Stimulated activated CD8-positive, alpha-beta memory T cell treated with anti-CD3 and anti-CD28 coated beads, Interleukin-2, amount 100 ng/mL, for 48 hours (primary cell): ENCODE results near the gene RIPK1.
"Not testable (repeated sequence)": the region's sequence is repeated elsewhere in the genome, so short reads cannot be mapped to it uniquely, and the experiment has no call there.

Source experiments
- DNase-seq, 2 donors: peaks; one replicate each; pipeline ENCODE4 v3.0.0-alpha.2; 2020; ENCODE audit warnings: low read depth in 2 of 2

The RIPK1 gene

GRCh38 chr6:3045777-3046176, 22.5 kb upstream of the RIPK1 start:
- no peak for DNase-seq

GRCh38 chr6:3046295-3046694, 22.0 kb upstream of the RIPK1 start:
- DNase-seq: no peak

- DNase-seq: not testable (repeated sequence)
Measured at GRCh38 chr6:3048009-3048408, 20.3 kb upstream of the RIPK1 start.

DNA sequence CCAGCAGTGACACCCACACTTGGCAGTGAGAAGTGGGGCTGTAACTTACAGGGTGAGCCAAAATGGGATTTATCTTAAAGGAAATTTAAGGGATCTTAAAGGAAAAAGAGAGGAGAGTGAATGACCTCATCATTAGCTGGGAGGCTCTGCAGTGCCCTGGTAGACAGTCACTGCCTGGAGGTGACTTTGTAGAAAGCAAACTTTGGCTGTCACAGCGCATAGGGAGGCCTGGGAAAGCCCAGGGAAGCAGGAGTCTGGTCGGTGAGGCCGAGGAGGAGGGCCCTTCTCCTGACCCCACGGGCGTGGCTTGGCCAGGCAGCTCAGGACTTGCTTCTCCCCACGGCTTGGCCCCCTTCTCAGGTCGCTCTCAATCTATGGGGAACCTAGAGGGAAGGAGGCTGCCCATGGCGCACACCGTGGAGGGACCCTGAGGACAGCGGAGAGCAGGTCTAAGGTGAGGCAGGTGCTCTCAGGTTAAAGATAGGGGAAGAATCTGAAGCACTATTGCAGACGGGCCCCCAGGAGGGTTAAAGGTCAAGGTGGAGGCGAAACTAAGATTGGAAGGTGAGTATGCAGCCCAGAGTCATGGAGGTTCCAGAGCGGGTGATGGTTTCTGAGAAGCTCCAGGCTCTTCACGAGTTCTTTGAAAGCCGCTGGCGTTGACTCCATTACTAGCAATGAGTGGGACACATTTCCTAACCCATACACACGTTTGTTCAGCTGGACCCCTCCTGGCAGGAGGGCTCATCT, 15.6 kb upstream of the RIPK1 start:
- no peak for DNase-seq

DNA sequence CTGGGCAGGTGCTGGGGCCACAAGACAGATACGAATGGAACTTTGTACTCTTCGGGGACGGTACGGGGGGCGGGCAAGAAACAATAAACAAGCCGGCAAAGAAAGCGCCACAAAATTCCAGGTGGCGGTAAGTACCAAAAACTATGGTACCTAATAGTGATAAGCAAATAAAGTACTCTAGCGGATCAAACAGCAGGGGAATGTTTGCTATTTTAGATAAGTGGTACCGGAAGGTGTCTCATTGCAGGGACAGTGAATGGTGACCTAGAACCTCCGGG, 15.1 kb upstream of the RIPK1 start:
- DNase-seq: no peak

DNA sequence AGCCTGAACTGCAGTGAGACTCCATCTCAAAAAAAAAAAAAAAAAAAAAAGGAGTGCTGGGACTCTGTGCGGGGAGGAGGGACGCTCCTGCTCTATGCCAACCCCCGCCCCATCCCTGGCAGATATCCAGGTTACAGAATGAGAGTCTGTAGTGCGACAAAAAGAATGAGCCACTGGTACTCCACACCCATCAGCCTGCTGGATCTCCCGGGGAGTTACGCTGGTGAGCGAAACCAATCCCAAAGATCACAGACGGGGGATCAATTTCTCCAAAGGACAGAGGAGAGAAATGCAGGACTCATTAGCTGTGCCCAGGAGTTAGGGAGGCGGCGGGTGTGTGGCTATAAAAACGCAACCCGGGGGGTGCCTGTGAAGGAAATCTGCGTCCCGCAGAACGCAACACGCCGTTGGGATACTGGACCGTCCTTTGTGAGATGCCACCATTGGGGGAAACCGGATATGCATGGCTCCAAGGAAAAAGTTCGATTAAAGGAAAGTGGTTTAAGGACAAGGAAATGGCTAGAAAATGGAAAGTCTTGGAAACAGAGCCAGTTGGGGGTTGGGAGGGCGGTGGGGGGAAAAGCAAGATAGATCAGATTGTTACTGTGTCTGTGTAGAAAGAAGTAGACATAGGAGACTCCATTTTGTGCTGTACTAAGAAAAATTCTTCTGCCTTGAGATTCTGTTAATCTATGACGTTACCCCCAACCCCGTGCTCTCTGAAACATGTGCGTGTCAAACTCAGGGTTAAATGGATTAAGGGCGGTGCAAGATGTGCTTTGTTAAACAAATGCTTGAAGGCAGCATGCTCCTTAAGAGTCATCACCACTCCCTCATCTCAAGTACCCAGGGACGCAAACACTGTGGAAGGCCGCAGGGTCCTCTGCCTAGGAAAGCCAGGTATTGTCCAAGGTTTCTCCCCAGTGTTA, 13.8 kb upstream of the RIPK1 start:
- not testable (repeated sequence) for DNase-seq

GRCh38 chr6:3055158-3055499, 13.2 kb upstream of the RIPK1 start:
- not testable (repeated sequence) for DNase-seq

- no peak for DNase-seq
Measured at GRCh38 chr6:3057063-3057770, 11.1 kb upstream of the RIPK1 start.

GRCh38 chr6:3058957-3059356, 9.3 kb upstream of the RIPK1 start:
- DNase-seq: no peak

DNA sequence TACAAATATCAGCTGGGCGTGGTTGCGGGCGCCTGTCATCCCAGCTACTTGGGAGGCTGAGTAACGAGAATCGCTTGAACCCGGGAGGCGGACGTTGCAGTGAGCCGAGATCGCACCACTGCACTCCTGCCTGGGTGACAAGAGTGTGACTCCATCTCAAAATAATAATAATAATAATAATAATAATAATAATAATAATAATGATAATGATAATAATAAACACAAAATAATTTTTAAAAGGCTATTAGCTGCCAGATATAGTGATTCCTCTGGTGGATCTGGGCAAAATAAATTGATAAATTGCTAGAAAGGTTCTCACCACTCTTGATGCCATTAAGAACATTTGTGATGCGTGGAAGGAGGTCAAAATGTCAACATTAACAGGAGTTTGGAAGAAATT, 8.2 kb upstream of the RIPK1 start:
- not testable (repeated sequence) for DNase-seq

DNA sequence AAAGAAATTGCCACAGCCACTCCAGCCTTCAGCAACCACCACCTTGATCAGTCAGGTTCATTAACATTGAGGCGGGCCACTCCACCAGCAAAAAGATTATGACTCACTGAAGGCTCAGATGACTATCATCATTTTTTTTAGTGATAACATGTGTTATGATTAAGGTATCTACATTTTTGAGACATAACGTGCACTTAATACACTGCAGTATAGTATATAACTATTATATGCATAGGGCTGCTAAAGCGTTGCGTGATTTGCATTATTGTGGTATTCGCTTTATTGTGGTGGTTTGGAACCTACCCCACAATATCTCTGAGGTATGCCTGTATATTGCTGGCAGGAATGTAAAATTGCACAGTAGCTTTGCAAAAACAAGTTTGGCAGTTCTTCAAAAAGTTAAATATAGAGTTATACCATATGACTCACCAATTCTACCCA, 6.8 kb upstream of the RIPK1 start:
- DNase-seq: no peak

DNA sequence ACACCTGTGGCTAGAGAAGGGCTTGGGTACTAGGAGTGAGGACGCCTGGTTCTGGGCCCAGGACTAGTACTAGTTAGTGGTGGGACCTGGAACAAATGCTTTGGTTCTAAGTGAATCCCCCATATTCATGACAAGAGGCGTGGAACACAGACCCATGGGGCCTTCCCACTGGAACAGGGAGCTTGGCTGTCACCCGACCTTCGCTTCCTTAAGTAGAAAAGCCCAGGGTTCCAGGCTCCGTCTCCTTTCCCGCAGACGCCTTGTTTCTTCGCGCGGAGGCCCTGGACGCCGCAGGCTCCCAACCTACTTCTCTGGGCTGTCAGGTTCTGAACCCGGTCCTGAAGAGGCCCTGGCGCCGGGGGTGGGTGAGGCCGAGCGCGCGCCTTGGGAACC, 5.0 kb upstream of the RIPK1 start:
- DNase-seq: not testable (repeated sequence)

DNA sequence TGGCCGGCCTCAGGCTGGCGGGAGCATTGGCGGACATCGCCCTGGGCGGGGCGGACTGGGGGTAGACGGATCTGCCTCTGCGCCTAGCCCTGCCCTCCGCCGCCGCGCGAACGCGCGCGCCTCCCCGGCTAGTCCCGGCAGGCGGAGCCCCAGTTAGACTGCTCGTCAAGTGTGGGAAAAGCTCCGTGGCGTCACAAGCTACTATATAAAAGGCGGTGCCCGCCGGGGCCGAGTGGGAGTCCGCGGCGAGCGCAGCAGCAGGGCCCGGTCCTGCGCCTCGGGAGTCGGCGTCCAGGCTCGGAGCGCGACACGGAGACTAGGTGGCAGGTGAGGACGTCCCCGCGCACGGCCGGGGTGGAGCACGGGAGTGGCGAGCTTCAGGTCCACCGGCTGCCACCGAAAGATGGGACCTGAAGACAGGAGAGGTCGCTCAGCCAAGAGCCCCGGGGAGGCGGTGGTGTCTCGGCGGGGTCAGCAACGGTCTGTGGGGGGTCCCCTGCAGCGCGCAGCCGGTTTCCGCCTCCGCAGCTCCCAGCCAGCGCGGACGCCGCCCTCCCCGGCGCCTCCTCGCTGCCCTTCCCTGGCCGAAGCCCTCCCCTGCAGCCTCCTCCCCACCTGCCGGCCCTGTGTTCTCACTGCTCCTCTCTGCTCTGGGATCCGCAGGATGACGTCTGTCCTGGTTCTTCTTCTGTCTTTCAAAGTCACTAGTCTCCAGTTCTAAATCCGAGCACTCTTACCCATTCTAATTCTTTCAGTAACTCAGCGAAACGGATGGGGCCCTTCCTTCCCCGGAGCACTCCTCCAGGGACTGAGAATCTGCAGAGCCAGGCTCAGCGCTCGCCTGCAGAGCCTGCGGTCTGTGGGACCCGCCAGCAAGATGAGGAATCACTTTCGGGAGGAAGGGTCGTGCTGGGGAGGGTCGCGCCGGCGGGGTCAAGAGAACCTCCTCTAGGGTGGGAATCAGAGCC, 4.3 kb upstream of the RIPK1 start:
- DNase-seq: peak; percentile 83 to 89

DNA sequence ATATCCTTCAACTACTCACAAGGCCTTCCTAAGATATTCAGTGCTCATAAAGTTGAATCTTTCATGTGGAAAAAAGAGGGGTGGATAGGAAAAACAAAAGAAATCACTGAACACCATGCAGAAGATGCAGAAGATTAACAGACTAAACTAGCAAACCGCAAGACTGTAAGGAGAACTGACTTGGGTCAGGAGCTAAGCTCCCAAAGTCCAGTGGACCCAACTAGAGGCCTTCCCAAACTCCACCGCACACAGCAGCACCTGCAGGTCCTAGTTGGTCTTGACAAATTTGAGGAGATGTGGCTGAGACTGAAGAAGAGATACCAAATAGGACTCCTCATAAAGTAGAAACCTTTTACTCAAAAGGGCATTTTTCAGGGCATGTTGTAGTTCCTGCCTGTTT, 3.3 kb downstream of the RIPK1 start:
- no peak for DNase-seq

DNA sequence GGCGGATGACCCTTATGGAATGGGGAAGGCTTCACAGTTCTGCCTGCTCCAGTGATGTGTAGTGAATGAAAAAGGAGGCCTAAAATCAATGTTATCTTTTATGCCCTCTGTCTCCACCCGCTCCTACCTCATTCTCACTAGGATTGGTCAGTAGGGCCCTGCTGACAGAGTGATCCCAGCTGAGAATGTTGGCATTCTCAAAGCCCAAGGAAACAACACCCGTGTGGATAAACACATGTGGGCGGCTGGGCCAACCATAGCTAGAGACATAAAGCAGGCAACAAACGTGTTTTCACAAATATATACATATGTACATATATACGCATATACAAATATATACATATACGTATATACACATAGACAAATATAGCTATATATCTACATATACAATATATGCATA, 4.5 kb downstream of the RIPK1 start:
- no peak for DNase-seq

- no peak for DNase-seq
Measured at GRCh38 chr6:3073382-3073781, 5.1 kb downstream of the RIPK1 start.

GRCh38 chr6:3075772-3076113, 7.4 kb downstream of the RIPK1 start:
- no peak for DNase-seq

- DNase-seq: no peak
Measured at GRCh38 chr6:3076320-3076719, 8.0 kb downstream of the RIPK1 start.

- DNase-seq: no peak
Measured at GRCh38 chr6:3077430-3077829, 9.1 kb downstream of the RIPK1 start.

GRCh38 chr6:3078952-3079351, 10.7 kb downstream of the RIPK1 start:
- not testable (repeated sequence) for DNase-seq

GRCh38 chr6:3079682-3080081, 11.4 kb downstream of the RIPK1 start:
- no peak for DNase-seq

GRCh38 chr6:3081960-3082359, 13.7 kb downstream of the RIPK1 start:
- no peak for DNase-seq
